CD4-positive, alpha-beta T cell treated with Interferon alpha-2 for 1 hour (primary cell): ENCODE measurements around the gene PPP6R3.
"Not testable (repeated sequence)": the region's sequence is repeated elsewhere in the genome, so short reads cannot be mapped to it uniquely, and the experiment has no call there.

Experiments
- DNase-seq, 2 donors: peaks; one replicate each; pipeline ENCODE4 v3.0.0-alpha.2; 2020 to 2022

PPP6R3 gene

DNA sequence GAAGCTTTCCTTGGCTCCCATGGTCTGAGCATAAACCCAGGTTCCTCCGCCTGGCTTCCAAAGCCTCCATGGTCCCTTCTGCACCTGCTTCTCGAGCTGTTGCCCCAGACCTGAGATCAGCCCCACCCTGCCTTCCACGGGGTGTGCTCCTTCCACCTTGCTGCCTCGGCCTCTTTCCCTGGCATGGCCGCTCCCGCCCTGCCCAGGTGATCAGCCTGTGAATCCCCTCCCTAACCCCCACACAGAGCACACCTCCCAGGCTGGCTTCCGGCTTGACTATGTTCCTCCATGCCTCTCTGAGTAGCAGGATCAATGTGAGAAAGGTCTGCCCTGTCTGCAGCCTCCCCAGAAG lies 2.7 kb upstream of the PPP6R3 start:
- no peak for DNase-seq

- not testable (repeated sequence) for DNase-seq
Measured at GRCh38 chr11:68458340-68458739, 2.2 kb upstream of the PPP6R3 start.

- DNase-seq: peak; percentile 94 to 97
Measured at GRCh38 chr11:68459886-68460740, 439 bp upstream of the PPP6R3 start.

DNA sequence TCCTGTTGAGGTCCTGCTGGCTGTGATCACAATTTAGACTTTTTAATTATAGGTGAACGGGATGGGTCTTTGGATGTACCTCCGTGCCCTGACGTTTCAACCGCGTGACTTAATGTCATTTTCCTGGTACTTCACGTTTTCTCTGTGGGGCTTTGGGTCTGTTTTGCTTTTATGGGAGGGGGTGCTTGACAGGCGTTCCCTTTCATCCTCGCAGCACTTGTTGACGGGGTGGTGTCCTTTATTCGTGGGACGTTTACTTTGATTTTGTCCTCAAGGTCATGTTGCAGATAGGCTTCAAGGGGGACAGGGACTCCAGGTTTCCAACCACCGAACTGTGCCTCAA lies 994 bp downstream of the PPP6R3 start:
- no peak for DNase-seq

- no peak for DNase-seq
Measured at GRCh38 chr11:68463714-68464113, 3.2 kb downstream of the PPP6R3 start.

- DNase-seq: no peak
Measured at GRCh38 chr11:68467201-68467834, 6.8 kb downstream of the PPP6R3 start.

DNA sequence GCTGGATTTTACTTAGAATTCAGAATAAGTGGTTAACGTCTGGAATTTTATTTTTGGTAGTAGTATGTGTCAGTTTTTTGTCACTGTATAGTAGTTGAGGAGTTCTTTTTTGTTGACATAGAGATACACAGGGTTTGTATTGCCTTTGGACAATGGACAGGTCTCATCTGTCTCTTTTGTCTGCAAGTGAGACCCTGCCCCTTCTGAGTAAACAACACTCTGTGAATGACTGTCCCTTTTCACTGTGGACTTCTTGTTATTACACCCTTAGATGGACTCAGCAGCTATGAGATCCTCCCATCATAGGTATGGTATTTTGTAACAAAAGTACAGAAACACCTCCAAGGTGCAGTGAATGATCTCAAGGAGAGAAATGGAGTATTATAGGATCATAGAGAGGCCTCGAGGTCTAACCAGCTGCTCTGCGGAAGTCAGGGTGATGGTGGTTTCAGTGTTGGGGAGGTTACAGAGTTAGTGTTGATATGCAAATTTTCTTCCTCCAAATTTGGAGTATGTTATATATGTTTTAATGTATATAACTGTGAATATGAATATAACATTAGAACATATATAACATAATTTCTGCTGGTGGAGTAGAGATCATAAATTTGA lies 7.8 kb downstream of the PPP6R3 start:
- peak in 1 of 2 donors; percentile 25 for DNase-seq

- DNase-seq: no peak
Measured at GRCh38 chr11:68469122-68469521, 8.6 kb downstream of the PPP6R3 start.

DNA sequence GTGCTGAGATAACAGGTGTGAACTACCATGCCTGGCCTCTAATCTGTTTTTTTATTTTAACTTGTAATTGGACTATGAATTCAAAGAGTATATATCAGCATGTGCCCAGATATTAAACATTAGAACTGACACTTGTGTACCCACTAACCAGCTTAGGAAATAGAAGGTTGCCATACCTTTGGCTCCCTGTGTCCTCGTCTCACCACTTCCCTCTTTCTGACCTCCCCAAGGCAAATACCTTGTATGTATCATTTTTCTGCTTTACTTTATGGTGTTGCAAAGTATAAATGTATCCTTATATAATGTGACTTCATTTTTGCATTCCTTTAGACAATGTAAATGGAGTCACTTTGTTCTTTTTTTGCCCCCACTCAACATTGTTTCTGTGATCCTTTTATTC lies 9.1 kb downstream of the PPP6R3 start:
- DNase-seq: no peak

GRCh38 chr11:68470304-68470811 lies 9.8 kb downstream of the PPP6R3 start:
- no peak for DNase-seq

- peak; percentile 74 to 75 for DNase-seq
Measured at GRCh38 chr11:68471360-68472340, 11.1 kb downstream of the PPP6R3 start.

- no peak for DNase-seq
Measured at GRCh38 chr11:68472778-68473177, 12.2 kb downstream of the PPP6R3 start.

DNA sequence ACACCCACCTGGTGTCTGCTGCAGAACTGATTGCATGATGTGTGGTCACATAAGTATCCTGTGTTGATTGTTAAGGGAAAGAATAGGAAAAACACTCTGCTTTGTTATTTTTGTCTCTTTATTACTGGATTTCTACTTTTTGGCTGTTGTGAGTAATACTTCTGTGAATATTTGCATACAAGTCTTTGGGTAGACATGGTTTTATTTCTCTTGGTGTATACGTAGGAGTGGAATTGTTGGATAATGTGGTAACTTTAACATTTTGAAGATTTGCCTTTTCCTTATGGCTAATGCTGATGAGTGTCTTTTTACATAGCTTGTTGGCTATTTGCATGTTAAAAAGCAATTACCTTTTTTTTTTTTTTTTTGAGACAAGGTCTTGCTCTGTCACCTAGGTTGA lies 13.1 kb downstream of the PPP6R3 start:
- DNase-seq: no peak

DNA sequence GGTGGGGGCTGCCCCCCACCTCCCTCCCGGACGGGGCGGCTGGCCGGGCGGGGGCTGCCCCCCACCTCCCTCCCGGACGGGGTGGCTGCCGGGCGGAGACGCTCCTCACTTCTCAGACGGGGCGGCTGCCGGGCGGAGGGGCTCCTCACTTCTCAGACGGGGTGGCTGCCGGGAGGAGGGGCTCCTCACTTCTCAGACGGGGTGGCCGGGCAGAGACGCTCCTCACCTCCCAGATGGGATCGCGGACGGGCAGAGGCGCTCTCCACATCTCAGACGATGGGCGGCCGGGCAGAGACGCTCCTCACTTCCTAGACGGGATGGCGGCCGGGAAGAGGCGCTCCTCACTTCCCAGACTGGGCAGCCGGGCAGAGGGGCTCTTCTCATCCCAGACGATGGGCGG lies 15.1 kb downstream of the PPP6R3 start:
- not testable (repeated sequence) for DNase-seq

DNA sequence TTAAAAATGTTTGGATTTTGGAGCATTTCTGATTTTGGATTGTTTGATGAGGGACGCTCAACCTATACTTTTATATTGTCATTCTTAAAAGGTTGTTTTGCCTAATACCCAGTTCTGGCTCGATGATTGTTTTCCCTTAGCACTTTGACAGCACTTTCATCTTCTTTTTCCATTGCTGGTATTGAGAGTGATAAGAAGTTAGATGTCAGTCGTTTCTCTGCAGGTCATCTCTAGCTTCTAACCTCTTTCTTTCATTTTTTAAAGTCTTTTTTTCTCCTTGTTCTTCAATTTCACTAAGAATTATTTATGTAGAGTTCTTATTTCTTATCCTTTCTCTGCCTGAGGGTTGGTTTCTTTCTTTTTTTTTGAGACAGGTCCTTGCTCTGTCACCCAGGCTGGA lies 18.8 kb downstream of the PPP6R3 start:
- no peak for DNase-seq

GRCh38 chr11:68480193-68480592 lies 19.6 kb downstream of the PPP6R3 start:
- no peak for DNase-seq

GRCh38 chr11:68480852-68481510 lies 20.4 kb downstream of the PPP6R3 start:
- no peak for DNase-seq

GRCh38 chr11:68481579-68482240 lies 21.2 kb downstream of the PPP6R3 start:
- DNase-seq: no peak

DNA sequence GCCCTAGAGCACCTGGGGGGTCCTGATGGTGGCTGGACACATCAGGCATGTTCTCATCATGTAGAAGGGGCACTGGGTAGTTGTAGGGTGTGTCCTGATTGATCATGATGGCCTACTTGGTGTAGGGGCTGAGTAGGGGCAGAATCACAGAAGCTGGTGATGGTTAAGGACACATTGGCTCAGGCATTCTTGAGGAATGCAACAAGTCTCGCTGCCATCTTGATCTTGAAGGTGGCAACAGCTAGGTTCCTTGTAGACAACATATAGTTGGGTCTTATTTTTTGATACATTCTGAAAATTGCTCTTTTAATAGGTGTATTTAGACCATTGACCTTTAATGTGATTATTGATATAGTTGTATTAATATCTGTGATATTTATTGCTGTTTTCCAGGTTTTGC lies 28.1 kb downstream of the PPP6R3 start:
- DNase-seq: no peak

- no peak for DNase-seq
Measured at GRCh38 chr11:68495220-68495729, 34.7 kb downstream of the PPP6R3 start.

DNA sequence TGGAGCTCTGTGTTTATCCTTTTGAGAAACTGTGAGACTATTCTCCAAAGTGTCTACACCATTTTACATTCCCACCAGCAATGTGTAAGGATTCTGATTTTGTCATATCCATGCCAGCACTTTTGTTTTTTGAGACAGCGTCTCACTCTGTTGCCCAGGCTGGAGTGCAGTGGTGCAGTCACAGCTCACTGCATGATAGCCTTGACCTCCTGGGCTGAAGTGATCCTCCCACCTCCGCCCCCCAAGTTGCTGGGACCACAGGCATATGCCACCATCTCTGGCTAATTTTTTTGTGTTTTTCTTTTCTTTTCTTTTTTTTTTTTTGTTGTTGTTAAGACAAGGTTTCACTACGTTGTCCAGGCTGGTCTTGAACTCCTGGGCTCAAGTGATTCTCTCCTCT lies 35.3 kb downstream of the PPP6R3 start:
- no peak for DNase-seq
